Suppressor macrophage treated with lipopolysaccharide for 4 hours (primary cell): Measurements from ENCODE around the gene MCCC1.
A peak's percentile ranks its signal among the peaks of the same experiment; 100 is the strongest.
"Not testable (repeated sequence)": the region's sequence is repeated elsewhere in the genome, so short reads cannot be mapped to it uniquely, and the experiment has no call there.

Source experiments
- DNase-seq: peaks from one replicate; pipeline ENCODE4 v3.0.0-alpha.2; 2020

The MCCC1 gene

GRCh38 chr3:183099026-183099837, at the start of gene MCCC1:
MCCC1 (minus strand) TSS chr3:183099496; CDS start chr3:183099440, 56 bp downstream.
- DNase-seq: peak; percentile 99

GRCh38 chr3:183148056-183148455, 48.8 kb upstream of the MCCC1 start:
- DNase-seq: no peak

- DNase-seq: no peak
These were observed 45.1 kb upstream of the MCCC1 start for GRCh38 chr3:183144363-183144762.

GRCh38 chr3:183142199-183142598, 42.9 kb upstream of the MCCC1 start:
- DNase-seq: no peak

GRCh38 chr3:183134844-183135243, 35.5 kb upstream of the MCCC1 start:
- DNase-seq: peak; percentile 57

DNA sequence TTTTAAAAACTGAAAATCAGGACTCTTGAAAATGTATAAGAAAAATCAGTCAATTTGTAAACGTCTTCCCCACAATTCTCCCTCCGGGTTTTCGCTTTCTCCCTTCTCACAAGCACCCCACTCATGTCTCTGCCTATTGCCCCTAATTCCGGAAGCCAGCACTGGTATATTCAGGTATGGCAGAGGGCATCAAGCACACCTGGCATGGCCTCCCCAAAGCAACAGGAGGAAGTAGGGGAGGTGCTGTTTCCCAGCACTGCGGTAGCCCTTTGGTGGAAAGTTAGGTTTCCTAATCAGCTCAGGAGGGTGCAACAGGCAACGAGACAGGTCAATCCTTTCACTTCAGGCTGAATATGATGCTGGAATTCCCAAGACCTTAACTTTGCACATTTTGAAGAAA, 33.1 kb upstream of the MCCC1 start:
- DNase-seq: no peak

GRCh38 chr3:183131735-183132134, 32.4 kb upstream of the MCCC1 start:
- no peak for DNase-seq

- DNase-seq: no peak
These were observed 32.0 kb upstream of the MCCC1 start for GRCh38 chr3:183131186-183131725.

DNA sequence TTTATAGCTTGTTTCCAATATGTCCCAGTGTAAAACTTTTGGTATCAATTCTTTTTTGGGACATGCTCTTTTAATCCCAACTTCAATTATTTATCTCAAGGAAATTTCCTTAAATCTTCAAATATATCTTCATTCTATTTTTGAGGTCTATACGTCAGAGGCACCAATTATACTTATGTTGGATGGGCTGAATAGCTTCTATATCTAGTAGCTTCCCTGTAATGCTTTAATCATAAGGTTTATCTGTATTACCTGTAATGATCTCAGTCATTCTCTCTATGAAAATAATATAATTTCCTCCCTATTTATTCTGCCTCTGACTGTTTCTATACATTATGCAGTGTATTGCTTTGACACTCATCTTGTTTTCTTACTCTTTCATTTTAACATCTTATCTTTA, 29.9 kb upstream of the MCCC1 start:
- DNase-seq: no peak

DNA sequence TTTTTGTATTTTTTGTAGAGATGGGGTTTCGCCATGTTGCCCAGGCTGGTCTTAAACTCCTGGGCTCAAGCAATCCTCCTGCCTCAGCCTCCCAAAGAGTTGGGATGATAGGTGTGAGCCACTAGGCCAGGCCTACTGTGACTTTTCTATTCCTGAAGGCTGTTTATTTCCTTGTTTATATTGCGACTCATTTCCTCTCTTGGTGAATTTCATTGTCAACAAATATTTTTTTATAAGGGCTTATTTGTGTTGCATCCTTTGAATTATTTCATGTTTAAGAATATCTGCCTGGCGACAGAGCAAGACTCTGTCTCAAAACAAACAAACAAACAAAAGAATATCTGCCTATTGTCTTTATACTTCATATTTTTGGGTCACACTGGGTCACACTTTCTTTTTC, 29.4 kb upstream of the MCCC1 start:
- DNase-seq: no peak

- peak; percentile 47 for DNase-seq
These were observed 24.6 kb upstream of the MCCC1 start for GRCh38 chr3:183123891-183124290.

- DNase-seq: peak; percentile 66
These were observed 23.1 kb upstream of the MCCC1 start for GRCh38 chr3:183122257-183122932.

GRCh38 chr3:183120538-183121215, 21.4 kb upstream of the MCCC1 start:
- no peak for DNase-seq

GRCh38 chr3:183117056-183117455, 17.8 kb upstream of the MCCC1 start:
- DNase-seq: no peak

GRCh38 chr3:183116025-183116614, 16.8 kb upstream of the MCCC1 start:
- DNase-seq: no peak

- peak; percentile 27 for DNase-seq
These were observed 15.3 kb upstream of the MCCC1 start for GRCh38 chr3:183114384-183115178.

GRCh38 chr3:183109847-183110246, 10.6 kb upstream of the MCCC1 start:
- not testable (repeated sequence) for DNase-seq

GRCh38 chr3:183108470-183108869, 9.2 kb upstream of the MCCC1 start:
- no peak for DNase-seq

GRCh38 chr3:183108001-183108449, 8.7 kb upstream of the MCCC1 start:
- peak; percentile 64 for DNase-seq

- DNase-seq: not testable (repeated sequence)
These were observed 8.1 kb upstream of the MCCC1 start for GRCh38 chr3:183107372-183107771.

DNA sequence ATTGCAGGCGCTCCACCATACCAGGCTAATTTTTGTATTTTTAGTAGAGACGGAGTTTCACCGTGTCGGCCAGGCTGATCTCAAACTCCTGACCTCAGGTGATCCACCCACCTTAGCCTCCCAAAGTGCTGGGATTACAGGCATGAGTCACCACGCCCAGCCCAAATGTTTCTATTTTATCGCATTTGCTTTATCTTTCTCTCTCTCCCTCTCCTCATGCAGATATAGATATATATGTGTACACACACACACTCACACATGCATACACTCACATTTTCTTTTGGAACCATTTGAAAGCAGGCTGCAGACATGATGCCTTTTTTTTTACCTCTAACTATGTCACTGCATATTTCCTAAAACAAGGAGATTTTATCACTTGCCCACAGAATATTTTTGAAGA, 7.3 kb upstream of the MCCC1 start:
- no peak for DNase-seq

DNA sequence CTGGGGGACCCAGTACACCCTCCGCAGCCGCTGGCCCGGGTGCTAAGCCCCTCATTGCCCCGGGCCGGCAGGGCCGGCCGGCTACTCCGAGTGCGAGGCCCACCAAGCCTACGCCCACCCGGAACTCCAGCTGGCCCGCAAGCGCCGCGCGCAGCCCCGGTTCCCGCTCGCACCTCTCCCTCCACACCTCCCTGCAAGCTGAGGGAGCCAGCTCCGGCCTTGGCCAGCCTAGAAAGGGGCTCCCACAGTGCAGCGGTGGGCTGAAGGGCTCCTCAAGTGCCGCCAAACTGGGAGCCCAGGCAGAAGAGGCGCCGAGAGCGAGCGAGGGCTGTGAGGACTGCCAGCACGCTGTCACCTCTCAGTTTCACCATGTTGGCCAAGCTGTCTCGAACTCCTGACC, 4.7 kb upstream of the MCCC1 start:
- DNase-seq: not testable (repeated sequence)
